ENCODE measurements around the gene MSI1.

- TF ChIP-seq, protein P1, sequence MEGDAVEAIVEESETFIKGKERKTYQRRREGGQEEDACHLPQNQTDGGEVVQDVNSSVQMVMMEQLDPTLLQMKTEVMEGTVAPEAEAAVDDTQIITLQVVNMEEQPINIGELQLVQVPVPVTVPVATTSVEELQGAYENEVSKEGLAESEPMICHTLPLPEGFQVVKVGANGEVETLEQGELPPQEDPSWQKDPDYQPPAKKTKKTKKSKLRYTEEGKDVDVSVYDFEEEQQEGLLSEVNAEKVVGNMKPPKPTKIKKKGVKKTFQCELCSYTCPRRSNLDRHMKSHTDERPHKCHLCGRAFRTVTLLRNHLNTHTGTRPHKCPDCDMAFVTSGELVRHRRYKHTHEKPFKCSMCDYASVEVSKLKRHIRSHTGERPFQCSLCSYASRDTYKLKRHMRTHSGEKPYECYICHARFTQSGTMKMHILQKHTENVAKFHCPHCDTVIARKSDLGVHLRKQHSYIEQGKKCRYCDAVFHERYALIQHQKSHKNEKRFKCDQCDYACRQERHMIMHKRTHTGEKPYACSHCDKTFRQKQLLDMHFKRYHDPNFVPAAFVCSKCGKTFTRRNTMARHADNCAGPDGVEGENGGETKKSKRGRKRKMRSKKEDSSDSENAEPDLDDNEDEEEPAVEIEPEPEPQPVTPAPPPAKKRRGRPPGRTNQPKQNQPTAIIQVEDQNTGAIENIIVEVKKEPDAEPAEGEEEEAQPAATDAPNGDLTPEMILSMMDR (IDR thresholded peaks at IDR 0.05 in 2 of 3, conservative IDR thresholded peaks at IDR 0.05 in 1 of 3; ENCODE audit: borderline replicate concordance in 1 of 3, insufficient read depth in 1 of 3, low read depth in 2 of 3, low read length in 2 of 3): no peak
- TF ChIP-seq EZH2 (IDR thresholded peaks at IDR 0.05): no peak
- no peak for TF ChIP-seq ZNF274 (IDR thresholded peaks at IDR 0.05; ENCODE audit: low read depth, low read length)
- no peak for TF ChIP-seq POLR2AphosphoS5 (IDR thresholded peaks at IDR 0.05; ENCODE audit: low read depth, low read length)
- TF ChIP-seq MAX (IDR thresholded peaks at IDR 0.05): no peak
- no peak for TF ChIP-seq POLR2A (IDR thresholded peaks at IDR 0.05; ENCODE audit: borderline replicate concordance, extremely low read depth, insufficient read depth, insufficient read length)
- no peak for TF ChIP-seq JUND (IDR thresholded peaks at IDR 0.05)
- TF ChIP-seq, protein P2, sequence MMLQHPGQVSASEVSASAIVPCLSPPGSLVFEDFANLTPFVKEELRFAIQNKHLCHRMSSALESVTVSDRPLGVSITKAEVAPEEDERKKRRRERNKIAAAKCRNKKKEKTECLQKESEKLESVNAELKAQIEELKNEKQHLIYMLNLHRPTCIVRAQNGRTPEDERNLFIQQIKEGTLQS (IDR thresholded peaks at IDR 0.05): no peak
Observed at GRCh38 chr12:120328228-120328627, 40.7 kb downstream of the MSI1 start.
